Central memory CD4-positive, alpha-beta T cell (primary cell): Measurements from ENCODE around the gene HTR3C.

Experiments
- DNase-seq: peaks from one replicate; pipeline ENCODE4 v3.0.0; 2022

HTR3C gene

DNA sequence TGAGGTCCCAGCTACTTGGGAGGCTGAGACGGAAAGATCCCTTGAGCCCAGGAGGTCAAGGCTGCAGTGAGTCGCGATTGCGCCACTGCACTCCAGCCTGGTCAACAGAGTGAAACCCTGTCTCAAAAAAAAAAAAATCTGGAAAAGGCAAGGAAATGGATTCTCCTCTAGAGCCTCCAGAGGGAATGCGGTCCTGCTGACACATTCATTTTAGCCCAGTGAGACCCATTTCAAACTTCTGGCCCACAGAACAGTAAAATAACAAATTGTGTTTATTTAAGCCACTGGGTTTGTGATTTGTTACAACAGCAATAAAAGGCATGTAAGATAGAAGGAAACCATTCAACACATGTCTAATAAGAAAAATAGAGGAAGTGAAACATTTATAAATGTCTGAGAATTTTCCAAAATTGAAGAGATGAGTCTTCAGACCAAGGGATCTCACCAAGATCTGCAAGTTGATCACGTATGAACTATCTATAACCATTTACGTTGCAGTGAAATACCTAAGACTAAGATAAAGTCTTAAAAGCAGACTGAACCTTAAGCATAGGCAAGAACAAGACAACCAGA, 44.0 kb downstream of the HTR3C start, which contains the start of gene HTR3E:
Gene HTR3E (plus strand): TSS at position 254 of the 573 bp plus-strand sequence. CDS start 466 bp downstream, outside the sequence.
- no peak for DNase-seq

DNA sequence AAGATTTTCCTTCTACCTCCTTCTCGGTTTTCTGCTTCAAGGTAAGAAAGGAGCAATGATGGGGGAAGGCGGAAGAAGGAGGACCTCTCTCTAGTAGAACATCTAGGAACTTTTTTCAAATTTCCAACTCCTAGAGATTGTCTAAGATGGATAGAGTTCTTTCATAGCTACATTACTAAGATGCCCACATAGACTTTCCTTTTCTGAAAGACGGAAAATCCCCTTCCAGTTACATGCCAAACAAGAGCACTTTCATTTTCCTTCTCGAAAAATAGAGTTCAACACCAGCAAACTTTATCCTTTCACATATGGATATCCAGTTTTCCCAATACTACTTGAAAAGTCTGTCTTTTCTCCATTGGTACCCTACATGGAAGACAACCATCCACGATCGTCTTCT, 44.7 kb downstream of the HTR3C start:
- DNase-seq, result no peak

DNA sequence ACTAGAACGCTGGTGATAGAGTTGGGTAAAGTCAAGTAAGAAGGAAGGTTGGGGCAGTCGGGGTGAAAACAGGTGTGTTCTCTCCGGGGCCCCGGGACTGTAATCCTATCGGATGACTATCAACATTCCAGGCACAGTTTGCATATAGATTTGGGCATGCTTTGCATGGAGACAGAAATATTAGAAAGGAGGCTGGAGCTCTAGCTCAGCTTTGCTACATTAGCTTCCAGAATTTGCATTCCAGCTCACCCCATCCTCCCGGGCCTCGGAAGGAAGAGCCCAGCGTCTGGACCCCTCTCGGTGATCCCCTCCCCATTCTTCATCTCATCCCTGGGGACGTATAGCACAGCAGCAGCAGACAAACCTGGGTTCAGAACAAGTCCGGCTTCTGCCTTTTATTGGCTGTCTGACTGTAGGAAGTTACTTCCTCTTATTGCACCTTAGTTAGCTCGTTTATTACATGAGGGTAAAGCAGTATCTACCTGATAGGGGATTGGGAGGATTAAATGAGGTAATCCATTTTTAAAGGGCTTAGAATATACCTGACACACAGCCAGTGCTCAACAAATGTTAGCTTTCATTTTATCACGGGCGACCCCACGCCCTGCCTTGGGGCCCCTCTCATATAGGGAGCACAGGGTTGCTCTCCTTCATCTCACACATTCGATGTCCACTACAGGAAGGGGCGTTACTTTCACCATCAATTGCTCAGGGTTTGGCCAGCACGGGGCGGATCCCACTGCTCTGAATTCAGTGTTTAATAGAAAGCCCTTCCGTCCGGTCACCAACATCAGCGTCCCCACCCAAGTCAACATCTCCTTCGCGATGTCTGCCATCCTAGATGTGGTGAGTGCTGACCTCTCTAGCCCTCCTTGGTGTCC, 47.2 kb downstream of the HTR3C start:
- DNase-seq, result no peak
